DMS79 treated with DMSO at 0.1 percent for 48 hours (cell line): ENCODE data around the gene GNB1.

Experiments
- DNase-seq: peaks from one replicate; lab custom pipeline; 2025; lab: John Stamatoyannopoulos, UW

Gene GNB1

GRCh38 chr1:1826356-1827088, 64.4 kb downstream of the GNB1 start:
- DNase-seq: no peak

- DNase-seq: no peak
These were observed 65.7 kb downstream of the GNB1 start for GRCh38 chr1:1825217-1825616.

GRCh38 chr1:1819762-1820161, 71.1 kb downstream of the GNB1 start:
- DNase-seq: no peak

GRCh38 chr1:1817221-1817620, 73.7 kb downstream of the GNB1 start:
- no peak for DNase-seq

- DNase-seq: no peak
These were observed 75.1 kb downstream of the GNB1 start for GRCh38 chr1:1815606-1816281.

GRCh38 chr1:1809489-1809888, 81.4 kb downstream of the GNB1 start:
- no peak for DNase-seq

- DNase-seq: no peak
These were observed 82.7 kb downstream of the GNB1 start for GRCh38 chr1:1808206-1808605.

GRCh38 chr1:1806890-1807289, 84.0 kb downstream of the GNB1 start:
- no peak for DNase-seq

- no peak for DNase-seq
These were observed 86.6 kb downstream of the GNB1 start for GRCh38 chr1:1804301-1804700.

GRCh38 chr1:1802871-1803270, 88.0 kb downstream of the GNB1 start:
- no peak for DNase-seq

GRCh38 chr1:1799716-1800115, 91.2 kb downstream of the GNB1 start:
- DNase-seq: no peak

GRCh38 chr1:1797731-1798341, 93.1 kb downstream of the GNB1 start:
- DNase-seq: no peak

- DNase-seq: no peak
These were observed 94.4 kb downstream of the GNB1 start for GRCh38 chr1:1796466-1796865.

- no peak for DNase-seq
These were observed 95.9 kb downstream of the GNB1 start for GRCh38 chr1:1794999-1795398.

GRCh38 chr1:1793481-1794244, 97.2 kb downstream of the GNB1 start:
- DNase-seq: no peak

- no peak for DNase-seq
These were observed 102.0 kb downstream of the GNB1 start for GRCh38 chr1:1788646-1789431.

- no peak for DNase-seq
These were observed 102.8 kb downstream of the GNB1 start for GRCh38 chr1:1788136-1788535.

- DNase-seq: no peak
These were observed 103.9 kb downstream of the GNB1 start for GRCh38 chr1:1786836-1787605.

GRCh38 chr1:1785666-1786065, 105.2 kb downstream of the GNB1 start:
- DNase-seq: no peak

GRCh38 chr1:1784933-1785332, 106.0 kb downstream of the GNB1 start:
- DNase-seq: no peak

- DNase-seq: no peak
These were observed 107.6 kb downstream of the GNB1 start for GRCh38 chr1:1783320-1783719.
